Measurements from ENCODE around the gene CST9L. TPM values are rescaled to one million over a fixed set of nuclear protein-coding genes. Genes with fewer than 3 reads are reported as not detected.

CST9L gene
- polyA plus RNA-seq, 3 donors = not detected

Other genes with a start within 250 kb of the CST9L start
- 10 to 100 TPM; 17.3 to 22.4 (median 22.0) TPM for gene NXT1, start 217.7 kb downstream of the CST9L start, polyA plus RNA-seq (ENCODE audit: insufficient read length in 3 of 3)
- gene GZF1, start 206.3 kb downstream of the CST9L start, polyA plus RNA-seq (ENCODE audit: insufficient read length in 3 of 3) = 10 to 100 TPM; 13.1 to 17.6 (median 17.5) TPM
- gene NAPB, start 147.0 kb downstream of the CST9L start, polyA plus RNA-seq (ENCODE audit: insufficient read length in 3 of 3) = 10 to 100 TPM; 14.3 to 23.5 (median 21.0) TPM
- not detected for gene CSTL1, start 128.8 kb downstream of the CST9L start, polyA plus RNA-seq (ENCODE audit: insufficient read length in 3 of 3)
- gene CST11, start 115.6 kb downstream of the CST9L start, polyA plus RNA-seq (ENCODE audit: insufficient read length in 3 of 3) = under 1 TPM in 1 of 3 donors, not detected in 2; 0.26 TPM
- gene CST8, start 77.4 kb downstream of the CST9L start, polyA plus RNA-seq (ENCODE audit: insufficient read length in 3 of 3) = not detected
- gene CST9, start 37.4 kb upstream of the CST9L start, polyA plus RNA-seq (ENCODE audit: insufficient read length in 3 of 3) = under 1 TPM in 1 of 3 donors, not detected in 2; 0.10 TPM
- gene CST3, start 69.5 kb upstream of the CST9L start, polyA plus RNA-seq (ENCODE audit: insufficient read length in 3 of 3) = 100 to 1,000 TPM; 149 to 208 (median 172) TPM
- gene CST4, start 120.6 kb upstream of the CST9L start, polyA plus RNA-seq (ENCODE audit: insufficient read length in 3 of 3) = not detected
- under 1 TPM in 1 of 3 donors, not detected in 2; 0.11 TPM for gene CST1, start 182.5 kb upstream of the CST9L start, polyA plus RNA-seq (ENCODE audit: insufficient read length in 3 of 3)

Data from renal pelvis (tissue), 3 donors.